Left ventricle myocardium inferior (tissue), 1 donor: ENCODE data around the gene ARL11. TPM values are rescaled to one million over a fixed set of nuclear protein-coding genes. Genes with fewer than 3 reads are reported as not detected.
A peak's percentile ranks its signal among the peaks of the same experiment; 100 is the strongest.

Source experiments
- DNase-seq: peaks from one replicate; pipeline ENCODE4 v3.0.0-alpha.2; 2020
- H3K27ac ChIP-seq: fragments of 200-600 bp; replicated peaks from 2 replicates; pipeline ENCODE4 v1.8.0; 2021
- H3K27me3 ChIP-seq: fragments of 200-600 bp; 2 replicates; pipeline ENCODE4 v1.8.0; 2021; ENCODE audit warnings: low read depth
- H3K36me3 ChIP-seq: fragments of 200-600 bp; 2 replicates; pipeline ENCODE4 v1.8.0; 2021
- H3K4me1 ChIP-seq: fragments of 200-600 bp; 2 replicates; pipeline ENCODE4 v1.8.0; 2021
- H3K4me3 ChIP-seq: fragments of 200-600 bp; 2 replicates; pipeline ENCODE4 v1.8.0; 2021; ENCODE audit warnings: mild to moderate bottlenecking, moderate library complexity
- H3K9me3 ChIP-seq: fragments of 200-600 bp; replicated peaks from 2 replicates; pipeline ENCODE4 v1.8.0; 2021
- intact Hi-C: fragments of 100-400 bp; cut with micrococcal nuclease; formaldehyde crosslinking; loops from one replicate; pipeline ENCODE4 v1.11.0; 2022
- total RNA-seq: library from RNA; stranded (reverse); fragmentation: NEBNext Ultra II Directional; extraction: Animal tissue kit (Norgen Biotek cat#: 25700); gene quantifications from one replicate; pipeline ENCODE4 v1.2.1, GENCODE V29; 2021
- TF ChIP-seq, protein P1 (sequence below): fragments of 200-600 bp; IDR thresholded peaks from 2 replicates; pipeline ENCODE4 v1.8.0; 2021; ENCODE audit warnings: antibody characterized with exemption, mild to moderate bottlenecking, borderline replicate concordance
- donor health status: DM: no; HTN: yes; CAD: no; lungs with severe emphysema.

The ARL11 gene
- total RNA-seq, 1 donor from 2014 or later, result 0.52 TPM

DNA sequence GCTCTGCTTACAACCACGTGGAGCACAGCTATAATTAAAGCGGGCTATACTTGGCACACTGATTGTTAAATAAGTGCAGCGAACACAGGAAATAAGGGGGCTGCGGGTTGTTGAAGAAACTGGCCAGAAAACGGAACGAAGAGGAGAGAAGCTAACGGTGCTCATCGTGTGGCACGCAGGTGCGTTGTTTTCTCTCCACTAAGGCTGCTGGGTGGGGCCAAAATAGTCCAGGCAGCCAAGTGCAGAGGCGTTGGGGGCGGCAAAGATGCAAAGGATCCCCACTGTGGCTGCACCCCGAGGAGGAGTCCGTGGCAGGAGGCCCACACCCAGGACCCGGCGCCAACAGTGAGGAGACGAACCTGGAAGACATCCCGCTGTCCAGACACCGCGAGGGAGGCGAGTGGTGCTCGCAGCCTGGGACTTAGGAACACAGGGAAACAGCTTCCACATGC lies 8.1 kb upstream of the ARL11 start:
- H3K27ac ChIP-seq, result peak overlapping the region; percentile 16
- H3K9me3 ChIP-seq, result no peaks in the 10 kb centered on the region
- peak overlapping the region; percentile 9 for H3K4me3 ChIP-seq
- H3K27me3 ChIP-seq, result no peaks in the 10 kb centered on the region
- H3K36me3 ChIP-seq, result no peaks in the 10 kb centered on the region
- TF ChIP-seq, protein P1, sequence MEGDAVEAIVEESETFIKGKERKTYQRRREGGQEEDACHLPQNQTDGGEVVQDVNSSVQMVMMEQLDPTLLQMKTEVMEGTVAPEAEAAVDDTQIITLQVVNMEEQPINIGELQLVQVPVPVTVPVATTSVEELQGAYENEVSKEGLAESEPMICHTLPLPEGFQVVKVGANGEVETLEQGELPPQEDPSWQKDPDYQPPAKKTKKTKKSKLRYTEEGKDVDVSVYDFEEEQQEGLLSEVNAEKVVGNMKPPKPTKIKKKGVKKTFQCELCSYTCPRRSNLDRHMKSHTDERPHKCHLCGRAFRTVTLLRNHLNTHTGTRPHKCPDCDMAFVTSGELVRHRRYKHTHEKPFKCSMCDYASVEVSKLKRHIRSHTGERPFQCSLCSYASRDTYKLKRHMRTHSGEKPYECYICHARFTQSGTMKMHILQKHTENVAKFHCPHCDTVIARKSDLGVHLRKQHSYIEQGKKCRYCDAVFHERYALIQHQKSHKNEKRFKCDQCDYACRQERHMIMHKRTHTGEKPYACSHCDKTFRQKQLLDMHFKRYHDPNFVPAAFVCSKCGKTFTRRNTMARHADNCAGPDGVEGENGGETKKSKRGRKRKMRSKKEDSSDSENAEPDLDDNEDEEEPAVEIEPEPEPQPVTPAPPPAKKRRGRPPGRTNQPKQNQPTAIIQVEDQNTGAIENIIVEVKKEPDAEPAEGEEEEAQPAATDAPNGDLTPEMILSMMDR, result no peak
- intact Hi-C loops, result no loop called here
- H3K4me1 ChIP-seq, result peaks cover 45% of the 10 kb centered on the region
- no peak for DNase-seq

DNA sequence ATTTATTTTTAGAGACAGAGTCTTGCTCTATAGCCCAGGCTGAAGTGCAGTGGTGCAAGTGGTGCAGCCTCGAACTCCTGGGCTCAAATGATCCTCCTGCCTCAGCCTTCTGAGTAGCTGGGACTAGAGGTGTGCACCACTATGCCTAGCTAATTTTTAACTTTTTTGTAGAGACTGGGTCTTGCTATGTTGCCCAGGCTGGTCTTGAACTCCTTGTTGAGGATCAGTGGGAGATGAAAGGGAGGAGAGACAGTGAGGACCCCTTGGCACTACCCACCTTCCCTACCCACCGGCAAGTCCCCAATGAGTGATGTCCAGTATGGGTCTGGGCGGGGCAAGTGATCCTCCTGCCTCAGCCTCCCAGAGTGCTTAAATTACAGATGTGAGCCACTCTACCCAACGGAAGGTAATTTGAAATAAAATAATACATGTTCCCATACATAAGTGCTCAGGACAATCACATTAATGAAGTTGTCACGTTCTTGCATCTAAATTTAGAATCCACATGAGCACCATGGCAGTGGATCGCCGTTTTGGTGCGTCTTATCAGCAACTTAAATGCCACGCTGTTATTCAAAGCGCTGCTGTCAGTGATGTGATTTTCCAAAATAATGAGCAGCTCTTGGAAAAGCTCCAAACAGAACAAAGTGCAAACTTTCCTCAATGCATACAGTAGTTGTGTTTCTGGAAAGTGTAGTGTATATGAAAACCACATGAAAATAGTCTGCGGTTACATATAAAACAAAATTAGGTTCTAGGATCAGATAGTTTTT lies 5.9 kb upstream of the ARL11 start:
- TF ChIP-seq, protein P1, result no peak
- peaks cover 32% of the 10 kb centered on the region for H3K4me1 ChIP-seq
- H3K9me3 ChIP-seq, result no peaks in the 10 kb centered on the region
- no peaks in the 10 kb centered on the region for H3K36me3 ChIP-seq
- intact Hi-C loops, result no loop called here
- no peak overlapping the region for H3K4me3 ChIP-seq
- DNase-seq, result peak; percentile 38
- H3K27me3 ChIP-seq, result no peaks in the 10 kb centered on the region
- peak overlapping the region; percentile 85 for H3K27ac ChIP-seq

DNA sequence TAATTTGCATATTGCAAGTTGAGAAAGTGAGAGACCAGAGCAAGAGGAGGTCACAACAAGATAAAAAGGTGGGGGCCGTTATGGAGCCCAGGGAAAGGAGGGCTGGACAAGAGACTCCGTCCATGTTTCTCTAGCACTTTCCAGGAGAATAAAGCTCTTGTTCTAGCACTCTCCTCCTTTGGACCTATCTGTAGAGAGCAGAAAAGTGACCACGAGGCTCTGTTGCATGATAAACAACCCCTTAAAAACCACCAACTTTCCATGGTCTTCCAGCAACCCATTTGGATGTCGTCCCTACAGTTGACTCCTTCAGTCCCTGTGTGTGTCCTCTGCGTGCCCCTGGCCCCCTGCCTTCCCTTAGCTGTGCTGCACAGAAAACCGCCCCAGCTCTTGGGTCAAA lies 4.1 kb upstream of the ARL11 start:
- TF ChIP-seq, protein P1, result no peak
- Histone ChIP-seq H3K9me3 (no peaks in the 10 kb centered on the region), H3K4me1 (peaks cover 35% of the 10 kb centered on the region), H3K36me3 (no peaks in the 10 kb centered on the region), H3K27me3 (no peaks in the 10 kb centered on the region), H3K4me3 (no peak overlapping the region), H3K27ac (peak overlapping the region; percentile 85)
- intact Hi-C loops, result no loop called here
- no peak for DNase-seq

DNA sequence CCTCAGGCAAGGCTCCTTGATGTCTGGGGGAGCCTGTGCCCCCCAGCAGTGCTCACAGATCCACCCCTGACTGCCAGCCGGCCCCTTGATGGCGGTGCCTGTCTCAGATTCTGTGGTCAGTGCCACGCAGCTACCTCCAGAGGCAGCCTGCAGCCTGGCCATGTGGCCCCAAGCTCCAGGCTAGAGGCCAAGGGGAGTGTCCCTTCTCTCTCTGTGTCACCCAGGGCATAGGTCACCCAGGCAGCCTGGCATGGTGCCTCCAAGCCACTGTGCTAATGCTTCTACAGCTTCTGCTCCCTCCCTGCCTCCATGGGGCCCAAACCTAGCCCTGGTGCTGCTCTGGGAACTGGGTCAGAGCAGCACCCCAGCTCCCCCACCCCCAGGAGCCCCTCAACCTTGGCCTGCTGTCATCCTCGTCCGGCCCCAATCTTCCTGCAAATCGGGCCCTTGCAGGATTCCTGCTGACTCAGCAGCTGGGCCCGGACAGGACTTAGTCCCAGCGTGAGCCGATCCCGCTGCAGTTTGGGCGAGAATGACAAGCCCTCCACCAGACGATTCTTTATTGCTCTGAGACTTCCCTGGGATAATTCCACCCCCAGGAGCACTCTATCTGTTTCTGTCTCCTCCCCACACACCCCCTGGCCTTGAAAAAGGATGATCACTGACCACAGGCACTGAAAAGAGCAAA lies 2.8 kb upstream of the ARL11 start:
- no peaks in the 10 kb centered on the region for H3K36me3 ChIP-seq
- H3K9me3 ChIP-seq, result no peaks in the 10 kb centered on the region
- peak overlapping the region; percentile 85 for H3K27ac ChIP-seq
- peak; percentile 65 for DNase-seq
- H3K27me3 ChIP-seq, result no peaks in the 10 kb centered on the region
- TF ChIP-seq, protein P1, result no peak
- H3K4me1 ChIP-seq, result peaks cover 48% of the 10 kb centered on the region
- H3K4me3 ChIP-seq, result no peak overlapping the region
- intact Hi-C loops, result no loop called here

DNA sequence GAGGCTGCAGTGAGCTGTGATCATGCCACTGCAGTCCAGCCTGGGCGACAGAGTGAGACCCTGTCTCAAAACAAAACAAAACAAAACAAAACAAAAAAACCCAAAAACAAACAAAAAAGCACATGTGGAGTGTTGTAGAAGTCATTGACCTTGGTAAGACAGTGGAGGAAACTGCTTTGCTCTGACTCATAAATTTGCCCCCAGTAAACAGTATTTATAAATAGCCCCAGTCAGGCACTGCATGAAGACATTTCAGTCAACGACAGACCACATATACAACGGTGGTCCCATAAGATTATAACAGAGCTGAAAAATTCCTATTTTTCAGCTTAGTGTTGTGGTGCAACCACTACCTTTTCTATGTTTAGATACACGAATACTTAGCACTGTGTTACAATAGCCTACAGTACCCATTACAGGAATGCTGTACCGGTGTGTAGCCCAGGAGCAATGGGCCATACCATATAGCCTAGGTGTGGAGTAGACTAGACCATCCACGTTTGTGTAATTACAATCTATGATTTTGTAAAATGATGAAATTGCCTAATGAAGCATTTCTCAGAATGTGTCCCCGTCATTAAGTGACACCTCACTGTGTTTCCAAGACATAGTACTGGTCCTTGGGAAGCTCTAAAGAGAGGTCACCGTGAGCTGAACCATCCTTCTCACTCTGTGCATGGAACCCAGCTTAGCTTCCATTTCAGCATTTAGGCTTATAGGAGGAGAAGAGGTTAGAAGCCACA lies 1.1 kb downstream of the ARL11 start:
- Histone ChIP-seq H3K27ac (peak overlapping the region; percentile 61), H3K4me3 (peak overlapping the region; percentile 27)
- TF ChIP-seq, protein P1, result no peak

More for the DNA sequence above, 1.1 kb downstream of the ARL11 start:
- H3K27me3 ChIP-seq, result no peaks in the 10 kb centered on the region
- intact Hi-C loops, result no loop called here
- no peaks in the 10 kb centered on the region for H3K9me3 ChIP-seq
- H3K4me1 ChIP-seq, result peaks cover 45% of the 10 kb centered on the region
- no peak for DNase-seq
- H3K36me3 ChIP-seq, result no peaks in the 10 kb centered on the region
